ENCODE measurements around the gene SEZ6L. TPM values are rescaled to one million over a fixed set of nuclear protein-coding genes. Genes with fewer than 3 reads are reported as not detected.

SEZ6L gene
- polyA plus RNA-seq, 1 donor from 2014 or later = 31.9 TPM

- H3F3A ChIP-seq (ENCODE audit: insufficient read depth, low read length, poor library complexity, severe bottlenecking) = no peaks in the 10 kb centered on the region
- no peaks in the 10 kb centered on the region for H3K27me3 ChIP-seq (ENCODE audit: insufficient read depth, low read depth, low read length)
- peak overlapping the region; percentile 29 for H3K27ac ChIP-seq (ENCODE audit: low read length)
- H3K9me2 ChIP-seq (ENCODE audit: insufficient read depth, low read length) = no peaks in the 10 kb centered on the region
- H4K20me1 ChIP-seq (ENCODE audit: insufficient read depth) = no peaks in the 10 kb centered on the region
- H3K4me2 ChIP-seq (ENCODE audit: low read length) = no peak overlapping the region
- H3K79me2 ChIP-seq (replicated peaks; ENCODE audit: insufficient read depth, low read length) = no peaks in the 10 kb centered on the region
- no peaks in the 10 kb centered on the region for H3K9me3 ChIP-seq (ENCODE audit: low read length)
- no peak overlapping the region for H3K9ac ChIP-seq (ENCODE audit: low read length)
- no peaks in the 10 kb centered on the region for H3K36me3 ChIP-seq (ENCODE audit: insufficient read depth, low read length)
- no peak overlapping the region for H3K4me3 ChIP-seq (ENCODE audit: low read length)
- TF ChIP-seq RAD21 (conservative IDR thresholded peaks at IDR 0.05) = no peak
- peak; percentile 56 for TF ChIP-seq REST (IDR thresholded peaks at IDR 0.05; ENCODE audit: borderline replicate concordance)
- TF ChIP-seq CTCF (IDR thresholded peaks at IDR 0.05; ENCODE audit: poor library complexity, severe bottlenecking) = no peak
- TF ChIP-seq TAF1 (IDR thresholded peaks at IDR 0.05; ENCODE audit: low read depth) = no peak
- no peak for TF ChIP-seq SMC3 (conservative IDR thresholded peaks at IDR 0.05; ENCODE audit: poor library complexity)
- no peak for TF ChIP-seq MXI1 (conservative IDR thresholded peaks at IDR 0.05; ENCODE audit: poor library complexity, severe bottlenecking)
- peak; percentile 33 for TF ChIP-seq POLR2AphosphoS5 (IDR thresholded peaks at IDR 0.05)
- no peak for TF ChIP-seq EZH2 (IDR thresholded peaks at IDR 0.05; ENCODE audit: borderline replicate concordance, insufficient read depth, low read length, poor library complexity, severe bottlenecking)
- no peak for TF ChIP-seq EP300 (conservative IDR thresholded peaks at IDR 0.05; ENCODE audit: poor library complexity, severe bottlenecking)
- no peak overlapping the region for H2AFZ ChIP-seq (ENCODE audit: low read depth, low read length)
These were observed 5.1 kb upstream of the SEZ6L start for GRCh38 chr22:26164174-26164573.

- Histone ChIP-seq H3K4me2 (ENCODE audit: low read length) (peak overlapping the region; percentile 21), H3K9me2 (ENCODE audit: insufficient read depth, low read length) (no peaks in the 10 kb centered on the region), H4K20me1 (ENCODE audit: insufficient read depth) (no peaks in the 10 kb centered on the region), H3K9me3 (ENCODE audit: low read length) (no peaks in the 10 kb centered on the region), H3K79me2 (replicated peaks; ENCODE audit: insufficient read depth, low read length) (no peaks in the 10 kb centered on the region), H3K9ac (ENCODE audit: low read length) (peak overlapping the region; percentile 80), H3K36me3 (ENCODE audit: insufficient read depth, low read length) (no peaks in the 10 kb centered on the region), H3K27me3 (ENCODE audit: insufficient read depth, low read depth, low read length) (peaks cover 8% of the 10 kb centered on the region), H2AFZ (ENCODE audit: low read depth, low read length) (no peak overlapping the region), H3K27ac (ENCODE audit: low read length) (peak overlapping the region; percentile 48), H3F3A (ENCODE audit: insufficient read depth, low read length, poor library complexity, severe bottlenecking) (peaks cover 3% of the 10 kb centered on the region), H3K4me3 (ENCODE audit: low read length) (peak overlapping the region; percentile 88)
- no peak for TF ChIP-seq RAD21 (conservative IDR thresholded peaks at IDR 0.05)
- TF ChIP-seq EZH2 (IDR thresholded peaks at IDR 0.05; ENCODE audit: borderline replicate concordance, insufficient read depth, low read length, poor library complexity, severe bottlenecking) = no peak
- no peak for TF ChIP-seq SMC3 (conservative IDR thresholded peaks at IDR 0.05; ENCODE audit: poor library complexity)
- no peak for TF ChIP-seq TAF1 (IDR thresholded peaks at IDR 0.05; ENCODE audit: low read depth)
- TF ChIP-seq POLR2AphosphoS5 (IDR thresholded peaks at IDR 0.05) = no peak
- no peak for TF ChIP-seq CTCF (IDR thresholded peaks at IDR 0.05; ENCODE audit: poor library complexity, severe bottlenecking)
- no peak for TF ChIP-seq EP300 (conservative IDR thresholded peaks at IDR 0.05; ENCODE audit: poor library complexity, severe bottlenecking)
- no peak for TF ChIP-seq REST (IDR thresholded peaks at IDR 0.05; ENCODE audit: borderline replicate concordance)
- no peak for TF ChIP-seq MXI1 (conservative IDR thresholded peaks at IDR 0.05; ENCODE audit: poor library complexity, severe bottlenecking)
These were observed 871 bp upstream of the SEZ6L start for GRCh38 chr22:26168330-26168851.

All from neural cell (in vitro differentiated cells).